ENCODE results near the gene SALL1.

The SALL1 gene

GRCh38 chr16:51112323-51112722 lies 38.7 kb downstream of the SALL1 start:
- H3K4me1 Mint-ChIP-seq: no peaks in the 10 kb centered on the region
- no peak for ATAC-seq (replicated peaks; ENCODE audit: extremely low read depth, poor library complexity, severe bottlenecking)
- no peak overlapping the region for H3K4me3 Mint-ChIP-seq
- H3K27me3 Mint-ChIP-seq: peaks cover 49% of the 10 kb centered on the region
- H3K27ac Mint-ChIP-seq (ENCODE audit: low read depth): no peak overlapping the region
- no peak for DNase-seq (ENCODE audit: low spot score in 2 of 2)
- H3K9me3 Mint-ChIP-seq: peaks cover 5% of the 10 kb centered on the region
- no peaks in the 10 kb centered on the region for H3K36me3 Mint-ChIP-seq (ENCODE audit: insufficient read depth)

- H3K4me1 Mint-ChIP-seq: no peaks in the 10 kb centered on the region
- ATAC-seq (replicated peaks; ENCODE audit: extremely low read depth, poor library complexity, severe bottlenecking): no peak
- H3K9me3 Mint-ChIP-seq: peaks cover 5% of the 10 kb centered on the region
- H3K27ac Mint-ChIP-seq (ENCODE audit: low read depth): no peak overlapping the region
- DNase-seq (ENCODE audit: low spot score in 2 of 2): no peak
- H3K27me3 Mint-ChIP-seq: peaks cover 49% of the 10 kb centered on the region
- no peak overlapping the region for H3K4me3 Mint-ChIP-seq
- H3K36me3 Mint-ChIP-seq (ENCODE audit: insufficient read depth): no peaks in the 10 kb centered on the region
Observed at GRCh38 chr16:51111759-51112158, 39.3 kb downstream of the SALL1 start.

- Mint-ChIP-seq H3K4me1 (no peaks in the 10 kb centered on the region), H3K27me3 (peaks cover 40% of the 10 kb centered on the region), H3K27ac (ENCODE audit: low read depth) (no peak overlapping the region), H3K4me3 (no peak overlapping the region), H3K36me3 (ENCODE audit: insufficient read depth) (no peaks in the 10 kb centered on the region), H3K9me3 (peaks cover 10% of the 10 kb centered on the region)
- DNase-seq (ENCODE audit: low spot score in 2 of 2) (no peak), ATAC-seq (replicated peaks; ENCODE audit: extremely low read depth, poor library complexity, severe bottlenecking) (no peak)
Observed at GRCh38 chr16:51110700-51111157, 40.3 kb downstream of the SALL1 start.

GRCh38 chr16:51109173-51109572 lies 41.9 kb downstream of the SALL1 start:
- Mint-ChIP-seq H3K27me3 (peaks cover 24% of the 10 kb centered on the region), H3K9me3 (peaks cover 10% of the 10 kb centered on the region), H3K36me3 (ENCODE audit: insufficient read depth) (no peaks in the 10 kb centered on the region), H3K4me3 (no peak overlapping the region), H3K4me1 (no peaks in the 10 kb centered on the region), H3K27ac (ENCODE audit: low read depth) (no peak overlapping the region)
- ATAC-seq (replicated peaks; ENCODE audit: extremely low read depth, poor library complexity, severe bottlenecking) (no peak), DNase-seq (ENCODE audit: low spot score in 2 of 2) (no peak)

- H3K27me3 Mint-ChIP-seq: peaks cover 14% of the 10 kb centered on the region
- no peaks in the 10 kb centered on the region for H3K4me1 Mint-ChIP-seq
- ATAC-seq (replicated peaks; ENCODE audit: extremely low read depth, poor library complexity, severe bottlenecking) (no peak), DNase-seq (ENCODE audit: low spot score in 2 of 2) (no peak)
- peaks cover 10% of the 10 kb centered on the region for H3K9me3 Mint-ChIP-seq
- no peak overlapping the region for H3K4me3 Mint-ChIP-seq
- no peak overlapping the region for H3K27ac Mint-ChIP-seq (ENCODE audit: low read depth)
- no peaks in the 10 kb centered on the region for H3K36me3 Mint-ChIP-seq (ENCODE audit: insufficient read depth)
Observed at GRCh38 chr16:51107742-51108141, 43.3 kb downstream of the SALL1 start.

- ATAC-seq (replicated peaks; ENCODE audit: extremely low read depth, poor library complexity, severe bottlenecking) (no peak), DNase-seq (ENCODE audit: low spot score in 2 of 2) (no peak)
- Mint-ChIP-seq H3K4me3 (no peak overlapping the region), H3K27ac (ENCODE audit: low read depth) (no peak overlapping the region), H3K9me3 (peaks cover 10% of the 10 kb centered on the region), H3K36me3 (ENCODE audit: insufficient read depth) (no peaks in the 10 kb centered on the region), H3K27me3 (peaks cover 2% of the 10 kb centered on the region), H3K4me1 (no peaks in the 10 kb centered on the region)
Observed at GRCh38 chr16:51106535-51106934, 44.5 kb downstream of the SALL1 start.

- DNase-seq (ENCODE audit: low spot score in 2 of 2): no peak
- Mint-ChIP-seq H3K27me3 (no peaks in the 10 kb centered on the region), H3K36me3 (ENCODE audit: insufficient read depth) (peaks cover 2% of the 10 kb centered on the region), H3K4me3 (no peak overlapping the region), H3K4me1 (no peaks in the 10 kb centered on the region), H3K9me3 (peaks cover 14% of the 10 kb centered on the region), H3K27ac (ENCODE audit: low read depth) (no peak overlapping the region)
- ATAC-seq (replicated peaks; ENCODE audit: extremely low read depth, poor library complexity, severe bottlenecking): no peak
Observed at GRCh38 chr16:51103590-51103989, 47.5 kb downstream of the SALL1 start.

- H3K9me3 Mint-ChIP-seq: peaks cover 9% of the 10 kb centered on the region
- no peak overlapping the region for H3K27ac Mint-ChIP-seq (ENCODE audit: low read depth)
- ATAC-seq (replicated peaks; ENCODE audit: extremely low read depth, poor library complexity, severe bottlenecking) (no peak), DNase-seq (ENCODE audit: low spot score in 2 of 2) (no peak)
- H3K27me3 Mint-ChIP-seq: no peaks in the 10 kb centered on the region
- peaks cover 2% of the 10 kb centered on the region for H3K36me3 Mint-ChIP-seq (ENCODE audit: insufficient read depth)
- no peak overlapping the region for H3K4me3 Mint-ChIP-seq
- H3K4me1 Mint-ChIP-seq: no peaks in the 10 kb centered on the region
Observed at GRCh38 chr16:51097729-51098128, 53.3 kb downstream of the SALL1 start.

- no peak for ATAC-seq (replicated peaks; ENCODE audit: extremely low read depth, poor library complexity, severe bottlenecking)
- H3K27me3 Mint-ChIP-seq: no peaks in the 10 kb centered on the region
- no peak for DNase-seq (ENCODE audit: low spot score in 2 of 2)
- peaks cover 9% of the 10 kb centered on the region for H3K9me3 Mint-ChIP-seq
- peaks cover 2% of the 10 kb centered on the region for H3K36me3 Mint-ChIP-seq (ENCODE audit: insufficient read depth)
- H3K4me1 Mint-ChIP-seq: no peaks in the 10 kb centered on the region
- no peak overlapping the region for H3K27ac Mint-ChIP-seq (ENCODE audit: low read depth)
- H3K4me3 Mint-ChIP-seq: no peak overlapping the region
Observed at GRCh38 chr16:51095890-51096626, 55.0 kb downstream of the SALL1 start.

GRCh38 chr16:51095084-51095881 lies 55.8 kb downstream of the SALL1 start:
- Mint-ChIP-seq H3K4me3 (no peak overlapping the region), H3K36me3 (ENCODE audit: insufficient read depth) (no peaks in the 10 kb centered on the region), H3K27me3 (no peaks in the 10 kb centered on the region), H3K27ac (ENCODE audit: low read depth) (no peak overlapping the region), H3K4me1 (no peaks in the 10 kb centered on the region), H3K9me3 (peaks cover 9% of the 10 kb centered on the region)
- no peak for ATAC-seq (replicated peaks; ENCODE audit: extremely low read depth, poor library complexity, severe bottlenecking)
- no peak for DNase-seq (ENCODE audit: low spot score in 2 of 2)

- Mint-ChIP-seq H3K36me3 (ENCODE audit: insufficient read depth) (no peaks in the 10 kb centered on the region), H3K27ac (ENCODE audit: low read depth) (no peak overlapping the region), H3K4me3 (no peak overlapping the region), H3K9me3 (no peaks in the 10 kb centered on the region), H3K27me3 (no peaks in the 10 kb centered on the region), H3K4me1 (no peaks in the 10 kb centered on the region)
- ATAC-seq (replicated peaks; ENCODE audit: extremely low read depth, poor library complexity, severe bottlenecking) (no peak), DNase-seq (ENCODE audit: low spot score in 2 of 2) (no peak)
Observed at GRCh38 chr16:51093726-51094280, 57.3 kb downstream of the SALL1 start.

Data from central memory CD8-positive, alpha-beta T cell (primary cell).